NCI-H2227 treated with DMSO at 0.1 percent for 48 hours (cell line): Measurements from ENCODE around the gene HCRT.
"Not testable (repeated sequence)": the region's sequence is repeated elsewhere in the genome, so short reads cannot be mapped to it uniquely, and the experiment has no call there.

Source experiments
- DNase-seq: peaks from one replicate; lab custom pipeline; 2025; lab: John Stamatoyannopoulos, UW

HCRT gene

GRCh38 chr17:42197564-42198156, 12.4 kb upstream of the HCRT start:
- DNase-seq: no peak

GRCh38 chr17:42193969-42194899, 9.0 kb upstream of the HCRT start, which contains the start of gene GHDC:
Gene GHDC (minus strand): TSS chr17:42194494. CDS start chr17:42193581, 913 bp downstream.
- DNase-seq: peak; percentile 77

- DNase-seq: no peak
Measured at GRCh38 chr17:42193216-42193968, 8.1 kb upstream of the HCRT start.

GRCh38 chr17:42192189-42193126, 7.2 kb upstream of the HCRT start:
- DNase-seq: no peak

GRCh38 chr17:42191275-42191608, 6.0 kb upstream of the HCRT start:
- DNase-seq: no peak

GRCh38 chr17:42190491-42191274, 5.4 kb upstream of the HCRT start:
- no peak for DNase-seq

GRCh38 chr17:42189651-42189965, 4.4 kb upstream of the HCRT start:
- DNase-seq: no peak

GRCh38 chr17:42188749-42189650, 3.7 kb upstream of the HCRT start:
- no peak for DNase-seq

- DNase-seq: no peak
Measured at GRCh38 chr17:42187833-42188232, 2.6 kb upstream of the HCRT start.

- DNase-seq: not testable (repeated sequence)
Measured at GRCh38 chr17:42186191-42186590, 939 bp upstream of the HCRT start.

GRCh38 chr17:42185621-42185930, 324 bp upstream of the HCRT start:
- peak; percentile 53 for DNase-seq

GRCh38 chr17:42183741-42184711, 1.2 kb downstream of the HCRT start:
- peak; percentile 67 for DNase-seq

- no peak for DNase-seq
Measured at GRCh38 chr17:42182927-42183734, 2.1 kb downstream of the HCRT start.

GRCh38 chr17:42181851-42182207, 3.4 kb downstream of the HCRT start:
- DNase-seq: no peak

GRCh38 chr17:42180922-42181850, 4.1 kb downstream of the HCRT start, which contains the start of gene KCNH4:
Gene KCNH4 (minus strand): TSS chr17:42181142. CDS start chr17:42180945, 197 bp downstream.
- peak; percentile 66 for DNase-seq

GRCh38 chr17:42180411-42180921, 4.8 kb downstream of the HCRT start:
- DNase-seq: no peak
